GM12872 (cell line): ENCODE measurements around the gene AANAT.

ENCODE experiments used
- CTCF ChIP-seq: IDR thresholded peaks from 3 replicates; pipeline ENCODE4 v1.5.1; 2011; ENCODE audit warnings: low read depth, mild to moderate bottlenecking, low read length, moderate library complexity; ENCODE audit not compliant: insufficient read depth

The AANAT gene

DNA sequence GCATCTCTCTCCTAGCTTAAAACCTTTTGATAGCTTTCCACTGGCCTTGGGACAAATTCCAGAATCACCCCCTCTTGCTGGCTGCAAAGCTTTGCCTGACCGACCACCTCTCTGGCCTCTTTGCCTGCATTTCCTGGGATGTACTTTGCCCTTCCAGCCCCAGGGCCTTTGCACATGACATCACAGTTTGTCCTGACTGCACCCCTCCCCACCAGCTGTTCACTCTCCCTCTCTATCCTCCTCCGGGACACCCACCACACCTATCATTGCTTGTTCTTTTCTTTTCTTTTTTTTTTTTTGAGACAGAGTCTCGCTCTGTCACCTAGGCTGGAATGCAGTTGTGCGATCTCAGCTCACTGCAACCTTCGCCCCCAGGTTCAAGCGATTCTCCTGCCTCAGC, 7.9 kb downstream of the AANAT start:
- TF ChIP-seq CTCF = no peak

GRCh38 chr17:76476736-76477135, 9.3 kb downstream of the AANAT start:
- no peak for TF ChIP-seq CTCF

DNA sequence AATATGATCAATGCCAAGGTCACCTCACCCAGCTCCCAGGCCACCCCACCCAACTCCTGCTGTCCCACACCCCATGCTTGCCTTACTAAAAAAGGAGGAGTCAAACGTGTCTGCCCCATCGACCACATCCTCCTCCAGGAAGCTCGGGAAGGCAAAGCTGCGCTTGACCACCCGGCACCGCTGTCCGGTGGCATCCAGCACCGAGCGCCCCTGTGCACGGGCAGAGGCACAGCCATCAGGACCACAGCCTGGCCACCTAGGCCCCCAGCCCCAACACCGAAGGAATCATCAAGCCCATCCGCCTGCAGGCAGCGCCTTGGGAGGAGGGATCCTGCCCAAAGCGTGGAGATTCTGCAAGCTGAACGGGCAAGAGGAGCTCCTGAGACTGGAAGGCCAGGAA, 10.2 kb downstream of the AANAT start:
- TF ChIP-seq CTCF = no peak

DNA sequence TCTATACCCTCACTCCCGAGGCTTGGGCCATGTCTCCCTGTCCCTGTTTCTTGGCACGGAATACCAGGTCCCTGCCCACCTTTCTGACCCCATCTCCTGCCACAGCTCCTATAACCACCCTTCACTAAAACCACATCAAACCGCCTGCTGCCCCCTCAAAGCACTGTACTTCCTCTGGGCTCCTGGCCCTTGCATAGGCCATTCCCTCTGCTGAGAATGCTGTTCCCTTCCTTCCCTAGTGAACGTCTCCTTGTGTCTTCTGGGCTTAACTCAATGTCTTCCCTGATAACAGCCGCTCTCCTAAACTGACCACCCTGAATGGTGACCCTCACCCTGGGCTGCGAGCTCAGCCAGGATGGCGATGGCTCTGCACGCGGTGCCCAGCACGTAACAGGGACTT, 10.7 kb downstream of the AANAT start:
- no peak for TF ChIP-seq CTCF

DNA sequence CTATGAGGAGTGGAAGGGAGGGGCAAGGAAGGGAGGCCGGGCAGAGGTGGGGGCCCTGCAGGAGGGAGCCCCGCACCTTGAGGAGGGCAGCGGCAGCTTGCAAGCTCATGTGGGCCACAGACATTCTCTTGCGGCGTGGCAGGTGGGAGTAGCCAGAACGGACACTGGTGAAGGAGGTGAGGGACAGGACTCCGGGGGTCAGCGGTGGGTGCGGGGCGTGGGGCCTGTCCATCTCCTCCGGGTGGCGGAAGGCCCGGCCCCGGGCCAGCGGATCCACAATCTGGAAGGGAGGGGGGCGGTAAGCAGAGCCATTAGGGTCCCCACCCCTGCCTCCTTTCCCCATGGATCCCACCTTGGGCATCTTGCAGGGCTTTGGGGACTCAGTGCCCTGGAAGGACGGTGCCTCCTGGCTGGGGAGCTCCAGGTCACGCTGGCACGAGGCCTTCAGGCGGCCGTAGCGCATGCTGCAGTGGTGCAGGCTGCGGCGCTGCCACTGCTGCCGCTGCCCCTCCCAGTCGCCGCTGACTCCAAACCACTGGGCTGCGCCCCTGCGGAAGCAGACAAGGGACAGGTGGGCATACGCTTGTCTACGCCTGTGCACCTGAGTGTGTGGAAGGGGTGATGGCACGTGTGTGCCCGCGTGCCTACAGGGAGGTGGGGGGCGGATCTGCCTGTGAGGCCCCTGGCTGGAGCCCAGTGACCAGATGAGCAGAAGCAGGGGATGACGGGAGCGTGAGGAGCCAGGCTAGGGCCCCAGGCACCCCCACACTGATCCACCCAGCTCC, 11.5 kb downstream of the AANAT start:
- TF ChIP-seq CTCF = no peak

GRCh38 chr17:76479515-76480060, 12.2 kb downstream of the AANAT start:
- TF ChIP-seq CTCF = no peak

DNA sequence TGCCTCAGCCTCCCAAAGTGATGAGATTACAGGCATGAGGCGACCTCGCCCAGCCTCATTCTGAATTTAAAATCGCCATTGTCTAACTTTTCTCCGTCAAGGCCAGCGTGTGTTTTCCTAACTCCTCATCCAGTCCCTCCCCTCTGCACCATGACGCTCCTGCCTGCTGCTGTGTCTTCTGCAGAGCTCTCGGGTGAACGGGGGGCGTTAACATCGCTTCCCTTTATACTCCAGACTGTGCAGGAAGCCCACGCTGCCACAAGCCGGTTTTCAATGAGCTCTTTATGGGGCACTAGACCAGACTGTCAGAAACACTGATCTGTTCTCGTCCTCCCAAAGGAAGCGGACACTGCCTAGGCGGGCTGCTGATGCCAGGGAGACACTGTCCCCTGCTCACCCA, 13.2 kb downstream of the AANAT start:
- no peak for TF ChIP-seq CTCF
